Effector memory CD4-positive, alpha-beta T cell (primary cell): ENCODE measurements around the gene SLC4A3.

ENCODE experiments used
- DNase-seq, 3 donors: peaks; one replicate each; pipeline ENCODE4 v3.0.0-alpha.2; 2020
- H3K27ac ChIP-seq: 2 replicates; pipeline ENCODE4 v1.7.0; 2013; ENCODE audit warnings: mild to moderate bottlenecking, low read length, moderate library complexity; ENCODE audit not compliant: insufficient read depth, poor library complexity, severe bottlenecking
- H3K27me3 ChIP-seq: replicated peaks from 2 replicates; pipeline ENCODE4 v1.7.0; 2013; ENCODE audit warnings: mild to moderate bottlenecking, low read length; ENCODE audit not compliant: insufficient read depth, control insufficient read depth, poor library complexity, severe bottlenecking
- H3K36me3 ChIP-seq: 2 replicates; pipeline ENCODE4 v1.7.0; 2013; ENCODE audit warnings: mild to moderate bottlenecking, low read length, moderate library complexity; ENCODE audit not compliant: control insufficient read depth, insufficient read depth
- H3K4me1 ChIP-seq: 2 replicates; pipeline ENCODE4 v1.7.0; 2013; ENCODE audit warnings: low read length, mild to moderate bottlenecking; ENCODE audit not compliant: control insufficient read depth, insufficient read depth, poor library complexity, severe bottlenecking
- H3K4me3 ChIP-seq: 2 replicates; pipeline ENCODE4 v1.7.0; 2013; ENCODE audit warnings: low read length, low read depth, mild to moderate bottlenecking; ENCODE audit not compliant: insufficient read depth, poor library complexity, severe bottlenecking
- H3K9me3 ChIP-seq: 2 replicates; pipeline ENCODE4 v1.7.0; 2013; ENCODE audit warnings: mild to moderate bottlenecking, low read length, moderate library complexity; ENCODE audit not compliant: control insufficient read depth

The SLC4A3 gene

DNA sequence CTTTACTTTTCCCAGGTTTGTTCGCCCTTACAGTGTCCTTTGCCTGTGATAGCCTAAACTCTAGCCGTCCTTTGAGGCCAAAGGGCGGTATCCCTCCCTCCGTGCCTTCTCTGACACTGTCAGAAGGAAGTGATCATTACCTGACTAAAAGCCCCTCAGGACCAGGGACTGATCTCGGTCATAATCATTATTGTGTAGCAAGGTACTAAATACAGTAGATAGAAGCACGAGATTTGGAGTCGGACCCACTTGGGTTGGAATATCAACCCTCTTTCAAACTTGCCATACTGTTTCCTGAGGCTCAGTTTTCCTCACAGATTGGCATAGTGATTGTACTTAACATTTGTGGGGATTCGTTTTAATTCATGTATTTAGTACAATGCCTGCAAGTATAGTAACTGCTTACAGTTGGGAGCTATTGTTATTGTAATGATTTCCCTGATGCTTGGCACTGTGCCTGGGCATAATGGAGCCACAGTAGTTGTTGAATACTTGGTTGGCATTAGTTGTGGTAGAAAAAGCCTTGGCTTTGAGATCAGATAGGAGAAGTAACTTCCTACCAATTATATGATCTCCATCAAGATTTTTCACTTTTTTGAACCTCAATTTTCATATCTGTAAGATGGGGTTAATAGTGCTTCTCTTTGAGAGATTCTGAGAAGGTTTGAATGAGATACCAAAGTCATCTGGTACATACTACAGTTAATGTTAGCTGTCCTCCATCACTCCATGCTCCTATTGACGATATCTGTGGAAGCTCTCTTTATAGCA lies 28.9 kb upstream of the SLC4A3 start:
- Histone ChIP-seq H3K4me3 (peak overlapping the region; percentile 93), H3K27ac (peak overlapping the region; percentile 82), H3K27me3 (no peaks in the 10 kb centered on the region), H3K36me3 (peaks cover 16% of the 10 kb centered on the region), H3K4me1 (peaks cover 7% of the 10 kb centered on the region), H3K9me3 (no peaks in the 10 kb centered on the region)
- no peak for DNase-seq

DNA sequence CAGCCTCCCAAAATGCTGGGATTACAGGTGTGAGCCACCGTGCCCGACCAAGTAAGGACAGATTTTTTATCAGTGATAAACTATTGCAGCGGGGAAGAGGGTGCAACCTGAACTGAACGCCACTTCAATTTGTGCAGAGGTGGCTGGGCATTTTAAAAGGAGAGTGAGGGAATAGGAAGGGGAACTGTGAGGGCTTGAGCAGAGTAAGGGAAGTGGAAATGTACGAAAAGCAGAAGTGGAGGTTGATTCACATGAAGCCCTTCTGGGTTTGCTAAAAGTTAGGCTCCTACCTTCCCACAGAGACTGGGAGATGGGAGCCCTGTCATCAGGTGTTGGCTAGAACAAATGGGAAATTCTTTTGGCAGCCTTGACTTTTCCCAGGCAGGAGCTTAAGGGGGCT lies 23.7 kb upstream of the SLC4A3 start:
- H3K4me1 ChIP-seq, result no peaks in the 10 kb centered on the region
- DNase-seq, result no peak
- H3K27me3 ChIP-seq, result no peaks in the 10 kb centered on the region
- no peak overlapping the region for H3K4me3 ChIP-seq
- H3K9me3 ChIP-seq, result no peaks in the 10 kb centered on the region
- peaks cover 46% of the 10 kb centered on the region for H3K36me3 ChIP-seq
- H3K27ac ChIP-seq, result no peak overlapping the region

DNA sequence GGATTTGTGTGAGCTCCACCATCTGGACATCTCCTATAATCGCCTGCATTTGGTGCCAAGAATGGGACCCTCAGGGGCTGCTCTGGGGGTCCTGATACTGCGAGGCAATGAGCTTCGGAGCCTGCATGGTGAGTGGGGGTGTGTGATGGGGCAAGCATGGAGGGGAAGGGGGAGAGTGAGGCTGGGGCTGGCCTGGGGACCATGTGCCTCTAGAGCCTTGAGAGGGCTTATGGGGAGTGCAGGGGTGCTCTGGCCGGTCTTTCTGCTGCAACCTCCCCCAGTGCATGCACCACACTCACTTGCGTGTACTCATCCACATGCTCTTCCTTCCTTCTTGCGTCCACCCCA lies 21.8 kb upstream of the SLC4A3 start:
- DNase-seq, result no peak
- Histone ChIP-seq H3K4me1 (no peaks in the 10 kb centered on the region), H3K36me3 (peaks cover 52% of the 10 kb centered on the region), H3K27ac (no peak overlapping the region), H3K4me3 (no peak overlapping the region), H3K27me3 (no peaks in the 10 kb centered on the region), H3K9me3 (no peaks in the 10 kb centered on the region)

DNA sequence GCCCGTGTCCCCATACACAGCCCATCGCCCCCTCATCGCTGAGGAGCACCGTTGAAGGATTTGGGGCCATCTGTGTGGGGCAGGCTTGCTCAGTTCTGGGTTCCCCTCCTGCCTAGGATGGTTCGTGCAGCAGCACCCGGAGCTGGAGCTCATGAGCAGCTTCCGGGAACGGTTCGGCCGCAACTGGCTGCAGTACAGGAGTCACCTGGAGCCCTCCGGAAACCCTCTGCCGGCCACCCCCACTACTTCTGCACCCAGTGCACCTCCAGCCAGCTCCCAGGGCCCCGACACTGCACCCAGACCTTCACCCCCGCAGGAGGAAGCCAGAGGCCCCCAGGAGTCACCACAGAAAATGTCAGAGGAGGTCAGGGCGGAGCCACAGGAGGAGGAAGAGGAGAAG lies 19.5 kb upstream of the SLC4A3 start:
- peaks cover 39% of the 10 kb centered on the region for H3K36me3 ChIP-seq
- H3K4me3 ChIP-seq, result no peak overlapping the region
- no peak for DNase-seq
- H3K9me3 ChIP-seq, result no peaks in the 10 kb centered on the region
- no peak overlapping the region for H3K27ac ChIP-seq
- no peaks in the 10 kb centered on the region for H3K27me3 ChIP-seq
- no peaks in the 10 kb centered on the region for H3K4me1 ChIP-seq

DNA sequence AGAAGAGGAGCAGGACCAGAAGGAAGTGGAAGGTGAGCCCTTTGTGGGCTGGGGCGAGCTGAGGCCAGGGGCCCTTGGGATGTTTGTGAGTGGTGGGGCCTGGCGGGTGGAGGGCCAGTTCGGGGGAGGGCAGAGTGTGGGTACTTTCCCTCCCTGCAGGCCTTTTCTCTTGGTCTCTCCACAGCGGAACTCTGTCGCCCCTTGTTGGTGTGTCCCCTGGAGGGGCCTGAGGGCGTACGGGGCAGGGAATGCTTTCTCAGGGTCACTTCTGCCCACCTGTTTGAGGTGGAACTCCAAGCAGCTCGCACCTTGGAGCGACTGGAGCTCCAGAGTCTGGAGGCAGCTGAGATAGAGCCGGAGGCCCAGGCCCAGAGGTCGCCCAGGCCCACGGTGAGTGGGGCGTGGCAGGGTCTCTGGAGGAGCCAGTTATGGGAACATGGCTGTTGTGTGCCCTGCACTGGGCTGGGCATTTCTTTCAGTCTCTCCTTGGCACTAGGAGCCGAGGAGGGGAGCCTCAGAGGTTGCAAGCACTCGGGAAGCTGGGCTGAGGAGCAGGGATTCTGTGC lies 18.9 kb upstream of the SLC4A3 start:
- H3K27ac ChIP-seq, result no peak overlapping the region
- H3K36me3 ChIP-seq, result peaks cover 39% of the 10 kb centered on the region
- H3K9me3 ChIP-seq, result no peaks in the 10 kb centered on the region
- no peak for DNase-seq
- H3K4me1 ChIP-seq, result no peaks in the 10 kb centered on the region
- H3K4me3 ChIP-seq, result no peak overlapping the region
- H3K27me3 ChIP-seq, result no peaks in the 10 kb centered on the region

DNA sequence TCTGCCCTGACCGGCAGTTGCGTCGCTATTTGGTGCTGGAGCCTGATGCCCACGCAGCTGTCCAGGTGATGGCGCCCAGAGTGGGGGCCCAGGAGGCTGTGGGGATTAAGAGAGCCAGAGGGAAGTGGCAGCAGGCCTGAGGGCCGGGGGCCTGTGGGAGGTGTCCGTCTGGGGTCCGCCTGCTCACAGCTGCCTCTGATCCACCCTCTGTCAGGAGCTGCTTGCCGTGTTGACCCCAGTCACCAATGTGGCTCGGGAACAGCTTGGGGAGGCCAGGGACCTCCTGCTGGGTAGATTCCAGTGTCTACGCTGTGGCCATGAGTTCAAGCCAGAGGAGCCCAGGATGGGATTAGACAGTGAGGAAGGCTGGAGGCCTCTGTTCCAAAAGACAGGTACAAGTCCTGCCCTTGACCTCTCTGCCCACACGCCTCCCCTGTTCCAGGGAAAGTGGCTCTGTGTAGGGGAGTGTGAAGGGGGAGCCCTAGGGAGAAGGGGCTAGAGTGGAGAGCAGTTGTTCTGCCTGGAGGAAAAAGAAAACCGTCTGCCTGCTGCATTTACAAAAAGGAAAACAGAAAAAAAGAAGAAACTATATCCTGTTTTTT lies 18.2 kb upstream of the SLC4A3 start:
- no peaks in the 10 kb centered on the region for H3K9me3 ChIP-seq
- H3K4me1 ChIP-seq, result no peaks in the 10 kb centered on the region
- DNase-seq, result no peak
- H3K4me3 ChIP-seq, result no peak overlapping the region
- no peaks in the 10 kb centered on the region for H3K27me3 ChIP-seq
- peaks cover 39% of the 10 kb centered on the region for H3K36me3 ChIP-seq
- H3K27ac ChIP-seq, result no peak overlapping the region

DNA sequence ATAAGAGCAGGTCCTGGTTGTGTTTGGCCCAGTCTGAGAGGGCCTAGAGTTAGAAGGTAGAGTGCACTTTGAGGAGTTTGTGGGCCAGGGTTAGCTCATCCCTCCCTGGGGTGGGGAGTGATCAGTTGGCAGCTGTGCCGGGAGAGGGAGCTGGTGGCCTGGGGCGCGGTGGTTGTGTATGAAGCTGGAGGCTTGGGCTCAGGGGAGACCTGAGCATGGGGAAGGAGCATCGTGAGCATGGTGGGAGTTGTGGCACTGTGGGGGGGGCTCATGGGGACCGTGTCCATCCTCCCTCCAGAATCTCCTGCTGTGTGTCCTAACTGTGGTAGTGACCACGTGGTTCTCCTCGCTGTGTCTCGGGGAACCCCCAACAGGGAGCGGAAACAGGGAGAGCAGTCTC lies 16.1 kb upstream of the SLC4A3 start:
- Histone ChIP-seq H3K36me3 (peaks cover 36% of the 10 kb centered on the region), H3K9me3 (no peaks in the 10 kb centered on the region), H3K27me3 (no peaks in the 10 kb centered on the region), H3K4me3 (no peak overlapping the region), H3K4me1 (no peaks in the 10 kb centered on the region), H3K27ac (no peak overlapping the region)
- DNase-seq, result no peak

DNA sequence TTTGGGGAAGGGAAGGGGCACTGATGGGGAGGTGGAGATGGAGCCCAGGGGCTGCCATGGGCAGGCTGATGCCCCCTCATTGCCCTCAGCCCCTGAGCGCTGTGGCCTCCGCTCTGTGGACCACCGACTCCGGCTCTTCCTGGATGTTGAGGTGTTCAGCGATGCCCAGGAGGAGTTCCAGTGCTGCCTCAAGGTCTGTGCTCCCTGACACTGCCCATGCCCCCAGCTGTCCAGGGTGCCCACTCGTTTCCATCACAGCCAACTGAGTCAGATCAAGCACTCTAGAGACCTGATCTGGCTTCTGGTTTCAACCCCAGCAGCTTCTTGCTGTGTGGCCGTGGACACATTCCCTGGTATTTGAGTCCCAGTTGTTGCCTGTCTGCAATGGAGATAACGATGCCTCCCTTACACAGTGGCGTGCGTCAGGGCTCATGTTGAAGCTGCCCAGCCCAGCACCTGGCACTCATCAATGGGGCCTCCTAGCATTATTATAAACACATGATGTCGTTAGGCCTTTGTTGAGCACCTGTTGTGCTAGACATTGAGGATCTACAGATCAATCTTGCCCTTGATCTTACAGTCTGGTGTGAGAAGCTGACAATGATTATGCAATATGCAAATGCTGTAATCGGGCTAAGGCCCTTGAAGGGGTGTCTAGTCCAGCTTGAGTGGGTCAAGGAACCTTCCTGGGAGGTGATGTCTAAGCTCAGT lies 15.4 kb upstream of the SLC4A3 start:
- Histone ChIP-seq H3K4me1 (no peaks in the 10 kb centered on the region), H3K27me3 (no peaks in the 10 kb centered on the region), H3K36me3 (peaks cover 29% of the 10 kb centered on the region), H3K4me3 (no peak overlapping the region), H3K9me3 (no peaks in the 10 kb centered on the region), H3K27ac (no peak overlapping the region)
- DNase-seq, result no peak

DNA sequence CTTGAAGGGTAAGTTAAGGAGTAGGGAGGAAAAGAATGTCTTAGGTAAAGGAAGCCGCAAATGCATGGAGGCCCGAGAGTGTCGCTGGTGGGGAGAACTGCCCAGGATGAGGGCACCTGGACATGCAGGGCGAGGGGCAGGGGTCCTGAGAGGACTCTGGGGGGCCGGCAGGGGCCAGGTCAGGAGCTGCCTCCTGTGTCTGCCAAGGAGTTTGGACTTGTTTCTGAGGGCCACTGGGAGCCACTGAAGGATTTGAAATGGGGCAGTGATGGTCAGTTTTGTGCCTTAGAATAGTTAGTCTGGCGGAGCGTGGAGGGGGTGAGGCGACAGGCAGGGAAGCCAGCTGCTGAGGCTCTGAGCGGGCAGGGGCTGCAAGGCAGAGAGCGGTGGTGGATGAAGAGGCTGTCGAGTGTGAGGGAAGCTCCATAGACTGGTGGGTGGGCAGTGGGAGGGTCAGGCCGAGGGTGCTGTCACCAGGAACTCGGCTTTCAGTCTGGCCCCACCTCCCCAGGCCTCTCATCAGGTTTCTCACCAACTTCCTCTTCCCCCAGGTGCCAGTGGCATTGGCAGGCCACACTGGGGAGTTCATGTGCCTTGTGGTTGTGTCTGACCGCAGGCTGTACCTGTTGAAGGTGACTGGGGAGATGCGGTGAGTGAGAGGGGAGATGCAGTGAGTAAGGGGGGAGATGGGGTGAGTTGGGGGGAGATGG lies 14.7 kb upstream of the SLC4A3 start:
- peaks cover 26% of the 10 kb centered on the region for H3K36me3 ChIP-seq
- H3K4me1 ChIP-seq, result no peaks in the 10 kb centered on the region
- H3K4me3 ChIP-seq, result no peak overlapping the region
- H3K9me3 ChIP-seq, result no peaks in the 10 kb centered on the region
- no peaks in the 10 kb centered on the region for H3K27me3 ChIP-seq
- DNase-seq, result peak in 1 of 3 donors; percentile 2
- H3K27ac ChIP-seq, result no peak overlapping the region
